Fibroblast of lung (primary cell): Measurements from ENCODE around the gene CNPPD1.

ENCODE experiments used
- EZH2 ChIP-seq: IDR thresholded peaks from 2 replicates; pipeline ENCODE4 v1.5.1; 2012; ENCODE audit warnings: low read length, control low read depth, mild to moderate bottlenecking; ENCODE audit errors: missing control alignments
- TF ChIP-seq, protein P1 (sequence below), 2 donors: IDR thresholded peaks in 1 of 2; conservative IDR thresholded peaks in 1 of 2; 1 replicate in 1 of 2; 2 replicates in 1 of 2; pipeline ENCODE4 v1.5.1; 2011 to 2012; ENCODE audit warnings: low read length in 2 of 2, control low read depth in 1 of 2, inconsistent platforms in 1 of 2, low read depth in 1 of 2, mild to moderate bottlenecking in 1 of 2

DNA sequence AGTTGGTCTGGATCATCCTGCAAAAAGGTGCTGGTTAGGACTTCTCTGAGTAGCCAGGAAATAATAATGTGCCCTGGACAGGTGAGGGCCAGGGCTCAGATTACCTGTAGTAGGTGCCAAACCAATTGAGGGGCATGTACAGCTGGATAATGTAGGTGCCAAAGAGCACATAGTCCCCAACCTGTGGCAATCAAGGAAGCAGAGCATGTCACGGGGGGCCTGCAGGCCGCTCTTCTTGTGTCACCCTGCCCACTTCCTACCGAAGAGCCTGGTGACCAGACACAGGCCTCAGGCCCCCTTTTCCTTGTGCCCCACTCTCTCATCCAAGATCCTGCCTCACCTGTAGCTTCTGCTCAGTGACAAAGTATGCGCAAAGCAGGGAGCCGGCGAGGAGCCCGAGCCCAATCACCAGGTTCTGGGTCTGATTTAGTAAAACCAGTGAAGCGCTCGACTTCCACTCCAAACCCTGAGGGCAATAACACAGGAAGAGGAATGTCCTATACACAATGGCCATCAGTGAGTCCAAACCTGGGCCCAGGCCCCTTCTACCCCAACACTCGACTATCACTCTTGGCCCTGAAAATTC lies 36.9 kb upstream of the CNPPD1 start:
- no peak for TF ChIP-seq EZH2
- TF ChIP-seq, protein P1, sequence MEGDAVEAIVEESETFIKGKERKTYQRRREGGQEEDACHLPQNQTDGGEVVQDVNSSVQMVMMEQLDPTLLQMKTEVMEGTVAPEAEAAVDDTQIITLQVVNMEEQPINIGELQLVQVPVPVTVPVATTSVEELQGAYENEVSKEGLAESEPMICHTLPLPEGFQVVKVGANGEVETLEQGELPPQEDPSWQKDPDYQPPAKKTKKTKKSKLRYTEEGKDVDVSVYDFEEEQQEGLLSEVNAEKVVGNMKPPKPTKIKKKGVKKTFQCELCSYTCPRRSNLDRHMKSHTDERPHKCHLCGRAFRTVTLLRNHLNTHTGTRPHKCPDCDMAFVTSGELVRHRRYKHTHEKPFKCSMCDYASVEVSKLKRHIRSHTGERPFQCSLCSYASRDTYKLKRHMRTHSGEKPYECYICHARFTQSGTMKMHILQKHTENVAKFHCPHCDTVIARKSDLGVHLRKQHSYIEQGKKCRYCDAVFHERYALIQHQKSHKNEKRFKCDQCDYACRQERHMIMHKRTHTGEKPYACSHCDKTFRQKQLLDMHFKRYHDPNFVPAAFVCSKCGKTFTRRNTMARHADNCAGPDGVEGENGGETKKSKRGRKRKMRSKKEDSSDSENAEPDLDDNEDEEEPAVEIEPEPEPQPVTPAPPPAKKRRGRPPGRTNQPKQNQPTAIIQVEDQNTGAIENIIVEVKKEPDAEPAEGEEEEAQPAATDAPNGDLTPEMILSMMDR (conservative IDR thresholded peaks at IDR 0.05 in 1 of 2, IDR thresholded peaks at IDR 0.05 in 1 of 2; ENCODE audit: low read depth in 1 of 2, low read length in 2 of 2): no peak
